ENCODE data around the gene ROGDI.

Gene ROGDI

DNA sequence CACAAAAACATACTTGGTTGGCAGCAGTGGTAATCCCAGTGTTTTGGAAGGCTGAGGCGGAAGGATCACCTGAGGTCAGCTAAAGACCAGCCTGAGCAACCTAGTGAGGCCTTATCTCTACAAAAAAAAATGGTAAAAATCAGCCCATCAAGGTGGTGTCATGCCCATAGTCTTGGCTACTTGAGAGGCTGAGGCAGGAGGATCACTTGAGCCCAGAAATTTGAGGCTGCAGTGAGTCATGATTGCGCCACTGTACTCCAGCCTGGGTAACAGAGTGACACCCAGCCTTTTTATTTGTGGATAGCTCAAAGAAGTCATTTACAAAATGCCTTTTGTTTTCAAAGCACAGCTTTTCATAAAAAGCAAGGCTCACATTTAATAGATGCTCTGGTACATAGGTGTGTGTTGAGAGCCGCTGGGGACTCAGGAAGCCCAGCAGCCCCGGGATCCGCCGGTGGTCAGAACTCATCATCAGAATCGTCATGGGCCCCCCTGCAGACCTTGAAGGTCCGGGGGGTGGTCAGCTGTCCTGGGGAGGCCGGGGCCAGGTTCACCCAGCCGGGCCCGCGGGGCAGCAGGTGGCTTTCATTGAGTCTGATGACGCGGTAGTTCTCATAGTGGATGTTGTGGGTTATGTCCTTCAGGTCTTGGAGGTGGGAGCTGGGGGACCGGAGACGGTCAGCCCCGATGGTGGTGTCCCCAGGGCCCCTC lies 24.9 kb downstream of the ROGDI start:
- TF ChIP-seq, protein P1, sequence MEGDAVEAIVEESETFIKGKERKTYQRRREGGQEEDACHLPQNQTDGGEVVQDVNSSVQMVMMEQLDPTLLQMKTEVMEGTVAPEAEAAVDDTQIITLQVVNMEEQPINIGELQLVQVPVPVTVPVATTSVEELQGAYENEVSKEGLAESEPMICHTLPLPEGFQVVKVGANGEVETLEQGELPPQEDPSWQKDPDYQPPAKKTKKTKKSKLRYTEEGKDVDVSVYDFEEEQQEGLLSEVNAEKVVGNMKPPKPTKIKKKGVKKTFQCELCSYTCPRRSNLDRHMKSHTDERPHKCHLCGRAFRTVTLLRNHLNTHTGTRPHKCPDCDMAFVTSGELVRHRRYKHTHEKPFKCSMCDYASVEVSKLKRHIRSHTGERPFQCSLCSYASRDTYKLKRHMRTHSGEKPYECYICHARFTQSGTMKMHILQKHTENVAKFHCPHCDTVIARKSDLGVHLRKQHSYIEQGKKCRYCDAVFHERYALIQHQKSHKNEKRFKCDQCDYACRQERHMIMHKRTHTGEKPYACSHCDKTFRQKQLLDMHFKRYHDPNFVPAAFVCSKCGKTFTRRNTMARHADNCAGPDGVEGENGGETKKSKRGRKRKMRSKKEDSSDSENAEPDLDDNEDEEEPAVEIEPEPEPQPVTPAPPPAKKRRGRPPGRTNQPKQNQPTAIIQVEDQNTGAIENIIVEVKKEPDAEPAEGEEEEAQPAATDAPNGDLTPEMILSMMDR (IDR thresholded peaks at IDR 0.05; ENCODE audit: insufficient read depth, low read depth, low read length, missing control alignments) = no peak

DNA sequence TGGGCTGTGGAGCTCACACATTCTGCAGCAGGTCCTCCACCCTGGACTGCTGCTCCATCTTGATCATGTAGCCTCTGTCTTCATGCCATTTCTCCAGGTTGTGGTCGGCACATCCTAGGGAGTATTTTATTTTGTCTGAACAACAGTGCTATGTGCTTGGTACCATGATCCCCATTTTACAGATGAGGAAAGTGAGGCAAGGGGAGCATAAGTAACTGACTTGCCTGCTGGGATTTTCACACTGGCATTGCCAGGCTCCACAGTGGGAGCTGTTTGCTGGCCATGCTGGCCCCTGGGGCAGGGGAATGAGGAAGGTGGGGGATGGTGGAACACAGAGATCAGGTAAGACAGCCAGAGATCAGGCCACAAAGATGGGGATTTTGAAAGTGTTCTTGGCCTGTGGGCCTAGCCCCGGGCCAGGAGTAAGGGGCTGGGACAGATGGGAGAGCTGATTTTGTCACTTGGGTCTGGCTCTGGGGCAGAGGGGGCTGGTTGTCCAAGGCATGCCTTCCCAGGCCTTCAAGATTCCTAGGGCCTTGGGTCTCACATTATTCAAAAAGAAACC lies 26.2 kb downstream of the ROGDI start:
- no peak for DNase-seq (ENCODE audit: low read depth)
- TF ChIP-seq, protein P1 (IDR thresholded peaks at IDR 0.05; ENCODE audit: insufficient read depth, low read depth, low read length, missing control alignments) = no peak

More for the DNA sequence above, 24.9 kb downstream of the ROGDI start:
- no peak for DNase-seq (ENCODE audit: low read depth)
- H3K4me3 ChIP-seq (ENCODE audit: low read length) = no peak overlapping the region

DNA sequence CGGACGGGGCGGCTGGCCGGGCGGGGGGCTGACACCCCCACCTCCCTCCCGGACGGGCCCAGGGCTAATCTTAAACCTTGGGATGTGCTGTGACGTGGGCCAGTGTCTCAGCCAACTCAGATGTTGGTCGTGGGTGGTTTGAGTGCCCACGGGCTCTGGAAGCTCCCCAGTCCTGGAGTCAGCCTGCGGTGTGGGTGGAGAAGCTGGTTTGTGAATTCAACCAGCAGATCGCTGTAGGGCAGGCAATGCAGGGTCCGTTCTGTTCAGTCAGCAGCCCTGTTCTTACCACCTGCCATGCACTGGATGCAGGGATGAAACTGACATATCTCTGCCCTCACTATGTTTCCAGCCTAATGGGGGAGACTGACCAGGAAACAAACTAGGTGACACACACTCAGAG lies 27.4 kb downstream of the ROGDI start:
- H3K4me3 ChIP-seq (ENCODE audit: low read length) = no peak overlapping the region
- TF ChIP-seq, protein P1 (IDR thresholded peaks at IDR 0.05; ENCODE audit: insufficient read depth, low read depth, low read length, missing control alignments) = no peak
- DNase-seq (ENCODE audit: low read depth) = no peak

More for the DNA sequence above, 26.2 kb downstream of the ROGDI start:
- no peak overlapping the region for H3K4me3 ChIP-seq (ENCODE audit: low read length)

DNA sequence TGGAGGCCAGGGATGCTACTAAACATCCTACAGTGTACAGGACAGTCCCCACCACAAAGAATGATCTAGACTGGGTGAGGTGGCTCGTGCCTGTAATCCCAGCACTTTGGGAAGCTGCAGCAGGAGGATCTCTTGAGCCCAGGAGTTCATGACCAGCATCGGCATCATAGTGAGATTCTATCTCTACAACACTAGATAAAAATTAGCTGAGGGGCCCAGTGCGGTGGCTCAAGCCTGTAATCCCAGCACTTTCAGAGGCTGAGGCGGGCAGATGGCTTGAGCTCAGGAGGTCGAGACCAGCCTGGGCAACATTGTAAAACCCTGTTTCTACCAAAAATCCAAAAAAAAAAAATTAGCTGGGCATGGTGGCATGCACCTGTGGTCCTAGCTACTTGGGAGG lies 30.1 kb downstream of the ROGDI start:
- TF ChIP-seq, protein P1 (IDR thresholded peaks at IDR 0.05; ENCODE audit: insufficient read depth, low read depth, low read length, missing control alignments) = no peak
- DNase-seq (ENCODE audit: low read depth) = no peak
- H3K4me3 ChIP-seq (ENCODE audit: low read length) = no peak overlapping the region

DNA sequence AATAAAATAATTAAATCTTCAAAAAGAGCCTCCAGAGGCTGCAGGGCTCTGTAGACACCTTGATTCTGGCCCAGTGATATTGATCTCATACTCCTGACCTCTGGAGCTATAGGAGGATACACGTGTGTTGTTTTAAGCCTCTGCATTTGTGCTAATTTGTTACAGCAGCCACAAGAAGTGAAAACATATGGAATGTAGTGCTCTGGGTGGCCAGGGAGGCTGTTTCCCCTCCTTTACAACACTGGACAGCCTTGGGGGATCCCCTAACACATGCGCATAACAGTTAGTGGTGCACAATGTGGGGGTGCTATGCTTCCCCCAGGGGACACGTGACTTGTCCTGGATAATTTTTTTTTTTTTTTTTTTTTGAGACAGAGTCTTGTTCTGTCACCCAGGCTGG lies 30.8 kb downstream of the ROGDI start:
- no peak for DNase-seq (ENCODE audit: low read depth)
- H3K4me3 ChIP-seq (ENCODE audit: low read length) = no peak overlapping the region
- TF ChIP-seq, protein P1 (IDR thresholded peaks at IDR 0.05; ENCODE audit: insufficient read depth, low read depth, low read length, missing control alignments) = no peak

DNA sequence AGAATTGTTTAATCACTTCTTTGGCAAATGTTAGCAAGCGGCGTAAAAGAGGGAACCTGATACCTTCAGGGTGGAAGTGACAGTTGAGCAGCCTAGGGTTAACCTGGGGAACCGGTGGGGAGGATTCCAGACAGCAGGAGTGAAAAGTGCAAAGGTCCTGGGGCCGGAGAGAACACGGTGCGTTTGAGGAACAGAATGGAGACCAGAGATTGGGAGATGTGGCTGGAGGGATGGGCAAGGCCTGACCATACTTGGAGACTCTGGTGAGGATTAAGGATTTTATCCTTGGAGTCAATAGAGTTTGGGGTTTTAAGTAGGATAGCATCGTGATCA lies 33.2 kb downstream of the ROGDI start:
- H3K4me3 ChIP-seq (ENCODE audit: low read length) = peak overlapping the region; percentile 86
- TF ChIP-seq, protein P1 (IDR thresholded peaks at IDR 0.05; ENCODE audit: insufficient read depth, low read depth, low read length, missing control alignments) = no peak
- no peak for DNase-seq (ENCODE audit: low read depth)
